Measurements from ENCODE around the gene ID3. TPM values are rescaled to one million over a fixed set of nuclear protein-coding genes. Genes with fewer than 3 reads are reported as not detected.

The ID3 gene
- total and polyA plus RNA-seq, 9 of the 15 experiments (the other 6 are each of a cell fraction or from before 2014, with no cell fraction given): 6.8 to 59.8 (median 23.5) TPM

DNA sequence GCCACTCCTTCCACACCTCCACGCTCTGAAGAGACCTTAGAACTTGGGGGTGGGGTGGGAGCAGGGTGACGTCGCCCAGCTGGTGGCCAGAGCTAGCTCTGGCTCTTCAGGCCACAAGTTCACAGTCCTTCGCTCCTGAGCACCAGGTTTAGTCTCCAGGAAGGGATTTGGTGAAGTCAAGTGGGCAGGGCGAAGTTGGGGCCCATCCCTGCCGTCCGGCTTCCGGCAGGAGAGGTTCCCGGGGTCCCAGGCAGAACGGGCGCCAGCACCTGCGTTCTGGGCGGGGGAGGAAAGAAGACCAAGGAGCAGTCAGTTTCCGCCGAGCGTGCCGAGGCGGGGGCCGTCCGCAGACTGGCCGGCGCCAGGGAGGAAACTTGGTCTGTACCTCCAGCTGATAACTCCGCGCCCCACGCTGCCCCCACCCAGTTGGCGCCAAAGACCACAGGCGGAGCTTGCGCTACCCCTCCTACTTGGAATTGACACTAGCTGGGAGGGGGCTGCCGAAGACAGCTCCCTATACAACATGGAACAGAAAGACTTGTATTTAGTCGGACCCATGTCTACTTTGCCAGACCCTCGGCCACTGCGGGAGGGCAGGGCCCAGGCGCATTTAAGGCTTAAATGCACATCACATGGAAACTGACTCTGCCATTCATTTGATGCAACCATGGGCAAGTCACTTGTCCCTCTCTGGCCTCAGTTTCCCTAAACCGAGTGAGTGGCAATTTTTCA, 995 bp downstream of the ID3 start (continued):
- TF ChIP-seq SAP30 (IDR thresholded peaks at IDR 0.05; ENCODE audit: borderline replicate concordance, insufficient read depth, low read depth, low read length, poor library complexity, severe bottlenecking) (peak; percentile 83), SMARCA5 (IDR thresholded peaks at IDR 0.05) (no peak), TRIM28 (IDR thresholded peaks at IDR 0.05) (no peak), ZFP1 (CRISPR knock-in tag; IDR thresholded peaks at IDR 0.05) (no peak), ZFP36 (IDR thresholded peaks at IDR 0.05; ENCODE audit: low read depth, low read length, partially characterized antibody) (peak; percentile 3)
- TF ChIP-seq, protein P1, sequence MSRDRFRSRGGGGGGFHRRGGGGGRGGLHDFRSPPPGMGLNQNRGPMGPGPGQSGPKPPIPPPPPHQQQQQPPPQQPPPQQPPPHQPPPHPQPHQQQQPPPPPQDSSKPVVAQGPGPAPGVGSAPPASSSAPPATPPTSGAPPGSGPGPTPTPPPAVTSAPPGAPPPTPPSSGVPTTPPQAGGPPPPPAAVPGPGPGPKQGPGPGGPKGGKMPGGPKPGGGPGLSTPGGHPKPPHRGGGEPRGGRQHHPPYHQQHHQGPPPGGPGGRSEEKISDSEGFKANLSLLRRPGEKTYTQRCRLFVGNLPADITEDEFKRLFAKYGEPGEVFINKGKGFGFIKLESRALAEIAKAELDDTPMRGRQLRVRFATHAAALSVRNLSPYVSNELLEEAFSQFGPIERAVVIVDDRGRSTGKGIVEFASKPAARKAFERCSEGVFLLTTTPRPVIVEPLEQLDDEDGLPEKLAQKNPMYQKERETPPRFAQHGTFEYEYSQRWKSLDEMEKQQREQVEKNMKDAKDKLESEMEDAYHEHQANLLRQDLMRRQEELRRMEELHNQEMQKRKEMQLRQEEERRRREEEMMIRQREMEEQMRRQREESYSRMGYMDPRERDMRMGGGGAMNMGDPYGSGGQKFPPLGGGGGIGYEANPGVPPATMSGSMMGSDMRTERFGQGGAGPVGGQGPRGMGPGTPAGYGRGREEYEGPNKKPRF (IDR thresholded peaks at IDR 0.05; ENCODE audit: low read depth, low read length): no peak
- TF ChIP-seq, protein P2, sequence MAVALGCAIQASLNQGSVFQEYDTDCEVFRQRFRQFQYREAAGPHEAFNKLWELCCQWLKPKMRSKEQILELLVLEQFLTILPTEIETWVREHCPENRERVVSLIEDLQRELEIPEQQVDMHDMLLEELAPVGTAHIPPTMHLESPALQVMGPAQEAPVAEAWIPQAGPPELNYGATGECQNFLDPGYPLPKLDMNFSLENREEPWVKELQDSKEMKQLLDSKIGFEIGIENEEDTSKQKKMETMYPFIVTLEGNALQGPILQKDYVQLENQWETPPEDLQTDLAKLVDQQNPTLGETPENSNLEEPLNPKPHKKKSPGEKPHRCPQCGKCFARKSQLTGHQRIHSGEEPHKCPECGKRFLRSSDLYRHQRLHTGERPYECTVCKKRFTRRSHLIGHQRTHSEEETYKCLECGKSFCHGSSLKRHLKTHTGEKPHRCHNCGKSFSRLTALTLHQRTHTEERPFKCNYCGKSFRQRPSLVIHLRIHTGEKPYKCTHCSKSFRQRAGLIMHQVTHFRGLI (CRISPR knock-in tag; IDR thresholded peaks at IDR 0.05): no peak
- TF ChIP-seq, protein P3, sequence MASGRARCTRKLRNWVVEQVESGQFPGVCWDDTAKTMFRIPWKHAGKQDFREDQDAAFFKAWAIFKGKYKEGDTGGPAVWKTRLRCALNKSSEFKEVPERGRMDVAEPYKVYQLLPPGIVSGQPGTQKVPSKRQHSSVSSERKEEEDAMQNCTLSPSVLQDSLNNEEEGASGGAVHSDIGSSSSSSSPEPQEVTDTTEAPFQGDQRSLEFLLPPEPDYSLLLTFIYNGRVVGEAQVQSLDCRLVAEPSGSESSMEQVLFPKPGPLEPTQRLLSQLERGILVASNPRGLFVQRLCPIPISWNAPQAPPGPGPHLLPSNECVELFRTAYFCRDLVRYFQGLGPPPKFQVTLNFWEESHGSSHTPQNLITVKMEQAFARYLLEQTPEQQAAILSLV (tag; IDR thresholded peaks at IDR 0.05): no peak
- TF ChIP-seq, protein P4, sequence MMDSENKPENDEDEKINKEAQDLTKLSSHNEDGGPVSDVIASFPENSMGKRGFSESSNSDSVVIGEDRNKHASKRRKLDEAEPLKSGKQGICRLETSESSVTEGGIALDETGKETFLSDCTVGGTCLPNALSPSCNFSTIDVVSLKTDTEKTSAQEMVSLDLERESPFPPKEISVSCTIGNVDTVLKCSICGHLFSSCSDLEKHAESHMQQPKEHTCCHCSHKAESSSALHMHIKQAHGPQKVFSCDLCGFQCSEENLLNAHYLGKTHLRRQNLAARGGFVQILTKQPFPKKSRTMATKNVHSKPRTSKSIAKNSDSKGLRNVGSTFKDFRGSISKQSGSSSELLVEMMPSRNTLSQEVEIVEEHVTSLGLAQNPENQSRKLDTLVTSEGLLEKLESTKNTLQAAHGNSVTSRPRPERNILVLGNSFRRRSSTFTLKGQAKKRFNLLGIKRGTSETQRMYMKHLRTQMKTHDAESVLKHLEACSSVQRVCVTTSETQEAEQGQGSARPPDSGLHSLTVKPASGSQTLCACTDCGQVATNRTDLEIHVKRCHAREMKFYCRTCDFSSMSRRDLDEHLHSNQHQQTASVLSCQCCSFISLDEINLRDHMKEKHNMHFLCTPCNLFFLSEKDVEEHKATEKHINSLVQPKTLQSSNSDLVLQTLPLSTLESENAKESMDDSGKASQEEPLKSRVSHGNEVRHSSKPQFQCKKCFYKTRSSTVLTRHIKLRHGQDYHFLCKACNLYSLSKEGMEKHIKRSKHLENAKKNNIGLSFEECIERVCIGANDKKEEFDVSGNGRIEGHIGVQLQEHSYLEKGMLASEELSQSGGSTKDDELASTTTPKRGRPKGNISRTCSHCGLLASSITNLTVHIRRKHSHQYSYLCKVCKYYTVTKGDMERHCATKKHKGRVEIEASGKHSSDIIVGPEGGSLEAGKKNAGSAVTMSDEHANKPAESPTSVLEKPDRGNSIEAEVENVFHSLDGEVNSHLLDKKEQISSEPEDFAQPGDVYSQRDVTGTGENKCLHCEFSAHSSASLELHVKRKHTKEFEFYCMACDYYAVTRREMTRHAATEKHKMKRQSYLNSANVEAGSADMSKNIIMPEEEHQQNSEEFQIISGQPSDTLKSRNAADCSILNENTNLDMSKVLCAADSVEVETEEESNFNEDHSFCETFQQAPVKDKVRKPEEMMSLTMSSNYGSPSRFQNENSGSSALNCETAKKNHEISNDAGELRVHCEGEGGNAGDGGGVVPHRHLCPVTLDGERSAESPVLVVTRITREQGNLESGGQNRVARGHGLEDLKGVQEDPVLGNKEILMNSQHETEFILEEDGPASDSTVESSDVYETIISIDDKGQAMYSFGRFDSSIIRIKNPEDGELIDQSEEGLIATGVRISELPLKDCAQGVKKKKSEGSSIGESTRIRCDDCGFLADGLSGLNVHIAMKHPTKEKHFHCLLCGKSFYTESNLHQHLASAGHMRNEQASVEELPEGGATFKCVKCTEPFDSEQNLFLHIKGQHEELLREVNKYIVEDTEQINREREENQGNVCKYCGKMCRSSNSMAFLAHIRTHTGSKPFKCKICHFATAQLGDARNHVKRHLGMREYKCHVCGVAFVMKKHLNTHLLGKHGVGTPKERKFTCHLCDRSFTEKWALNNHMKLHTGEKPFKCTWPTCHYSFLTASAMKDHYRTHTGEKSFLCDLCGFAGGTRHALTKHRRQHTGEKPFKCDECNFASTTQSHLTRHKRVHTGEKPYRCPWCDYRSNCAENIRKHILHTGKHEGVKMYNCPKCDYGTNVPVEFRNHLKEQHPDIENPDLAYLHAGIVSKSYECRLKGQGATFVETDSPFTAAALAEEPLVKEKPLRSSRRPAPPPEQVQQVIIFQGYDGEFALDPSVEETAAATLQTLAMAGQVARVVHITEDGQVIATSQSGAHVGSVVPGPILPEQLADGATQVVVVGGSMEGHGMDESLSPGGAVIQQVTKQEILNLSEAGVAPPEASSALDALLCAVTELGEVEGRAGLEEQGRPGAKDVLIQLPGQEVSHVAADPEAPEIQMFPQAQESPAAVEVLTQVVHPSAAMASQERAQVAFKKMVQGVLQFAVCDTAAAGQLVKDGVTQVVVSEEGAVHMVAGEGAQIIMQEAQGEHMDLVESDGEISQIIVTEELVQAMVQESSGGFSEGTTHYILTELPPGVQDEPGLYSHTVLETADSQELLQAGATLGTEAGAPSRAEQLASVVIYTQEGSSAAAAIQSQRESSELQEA (IDR thresholded peaks at IDR 0.05; ENCODE audit: low read depth): no peak
- TF ChIP-seq, protein P5, sequence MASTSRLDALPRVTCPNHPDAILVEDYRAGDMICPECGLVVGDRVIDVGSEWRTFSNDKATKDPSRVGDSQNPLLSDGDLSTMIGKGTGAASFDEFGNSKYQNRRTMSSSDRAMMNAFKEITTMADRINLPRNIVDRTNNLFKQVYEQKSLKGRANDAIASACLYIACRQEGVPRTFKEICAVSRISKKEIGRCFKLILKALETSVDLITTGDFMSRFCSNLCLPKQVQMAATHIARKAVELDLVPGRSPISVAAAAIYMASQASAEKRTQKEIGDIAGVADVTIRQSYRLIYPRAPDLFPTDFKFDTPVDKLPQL (IDR thresholded peaks at IDR 0.05; ENCODE audit: extremely low read depth, insufficient read length): no peak
- TF ChIP-seq, protein P6, sequence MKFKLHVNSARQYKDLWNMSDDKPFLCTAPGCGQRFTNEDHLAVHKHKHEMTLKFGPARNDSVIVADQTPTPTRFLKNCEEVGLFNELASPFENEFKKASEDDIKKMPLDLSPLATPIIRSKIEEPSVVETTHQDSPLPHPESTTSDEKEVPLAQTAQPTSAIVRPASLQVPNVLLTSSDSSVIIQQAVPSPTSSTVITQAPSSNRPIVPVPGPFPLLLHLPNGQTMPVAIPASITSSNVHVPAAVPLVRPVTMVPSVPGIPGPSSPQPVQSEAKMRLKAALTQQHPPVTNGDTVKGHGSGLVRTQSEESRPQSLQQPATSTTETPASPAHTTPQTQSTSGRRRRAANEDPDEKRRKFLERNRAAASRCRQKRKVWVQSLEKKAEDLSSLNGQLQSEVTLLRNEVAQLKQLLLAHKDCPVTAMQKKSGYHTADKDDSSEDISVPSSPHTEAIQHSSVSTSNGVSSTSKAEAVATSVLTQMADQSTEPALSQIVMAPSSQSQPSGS (CRISPR knock-in tag; IDR thresholded peaks at IDR 0.05): no peak
